Activated naive CD8-positive, alpha-beta T cell treated with anti-CD3 and anti-CD28 coated beads for 36 hours (primary cell): ENCODE data around the gene MICAL3. TPM values are rescaled to one million over a fixed set of nuclear protein-coding genes. Genes with fewer than 3 reads are reported as not detected.
"Not testable (repeated sequence)": the region's sequence is repeated elsewhere in the genome, so short reads cannot be mapped to it uniquely, and the experiment has no call there.

Experiments
- DNase-seq: peaks from one replicate; pipeline ENCODE4 v3.0.0; 2021
- H3K27ac Mint-ChIP-seq: one replicate; pipeline ENCODE4 v1.8.0; 2022; ENCODE audit warnings: mild to moderate bottlenecking, moderate library complexity, mixed read lengths
- H3K27me3 Mint-ChIP-seq: one replicate; pipeline ENCODE4 v1.8.0; 2022; ENCODE audit warnings: mild to moderate bottlenecking, mixed read lengths
- H3K36me3 Mint-ChIP-seq: one replicate; pipeline ENCODE4 v1.8.0; 2021; ENCODE audit warnings: mild to moderate bottlenecking, mixed read lengths
- H3K4me1 Mint-ChIP-seq: one replicate; pipeline ENCODE4 v1.8.0; 2021; ENCODE audit warnings: mixed read lengths
- H3K4me3 Mint-ChIP-seq: one replicate; pipeline ENCODE4 v1.8.0; 2022; ENCODE audit warnings: mild to moderate bottlenecking, moderate library complexity, mixed read lengths
- H3K9me3 Mint-ChIP-seq: one replicate; pipeline ENCODE4 v1.8.0; 2022; ENCODE audit warnings: mixed read lengths
- total RNA-seq, 2 experiments: library from RNA; stranded (reverse); gene quantifications; one replicate each; pipeline ENCODE4 v1.2.3, GENCODE V29; 2021

Gene MICAL3
- total RNA-seq, 2 experiments from 2014 or later = 36.6 to 41.3 TPM

DNA sequence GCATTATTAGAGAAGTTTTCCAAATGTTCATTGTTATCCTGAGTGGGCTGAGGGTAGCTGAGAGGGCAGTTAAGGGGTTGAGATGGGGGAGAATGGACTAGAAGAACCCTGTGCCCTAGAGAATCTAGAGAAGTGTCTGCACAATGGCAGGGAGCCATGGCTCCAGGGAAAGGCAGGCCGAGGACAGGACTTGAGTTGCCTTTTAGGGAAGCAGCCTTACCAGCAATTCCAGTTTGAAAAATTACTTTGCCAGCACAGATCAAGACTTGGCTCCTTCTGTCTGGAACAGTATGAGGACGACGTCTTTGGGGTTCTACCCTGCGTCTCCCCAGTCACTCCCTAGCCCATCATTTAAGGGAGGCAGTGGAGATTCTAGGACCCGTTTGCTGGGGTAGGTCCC is 25.7 kb upstream of the MICAL3 start:
- DNase-seq = no peak
- H3K9me3 Mint-ChIP-seq = no peaks in the 10 kb centered on the region
- no peak overlapping the region for H3K27ac Mint-ChIP-seq
- H3K36me3 Mint-ChIP-seq = no peaks in the 10 kb centered on the region
- no peaks in the 10 kb centered on the region for H3K4me1 Mint-ChIP-seq
- no peak overlapping the region for H3K4me3 Mint-ChIP-seq
- peaks cover 7% of the 10 kb centered on the region for H3K27me3 Mint-ChIP-seq

DNA sequence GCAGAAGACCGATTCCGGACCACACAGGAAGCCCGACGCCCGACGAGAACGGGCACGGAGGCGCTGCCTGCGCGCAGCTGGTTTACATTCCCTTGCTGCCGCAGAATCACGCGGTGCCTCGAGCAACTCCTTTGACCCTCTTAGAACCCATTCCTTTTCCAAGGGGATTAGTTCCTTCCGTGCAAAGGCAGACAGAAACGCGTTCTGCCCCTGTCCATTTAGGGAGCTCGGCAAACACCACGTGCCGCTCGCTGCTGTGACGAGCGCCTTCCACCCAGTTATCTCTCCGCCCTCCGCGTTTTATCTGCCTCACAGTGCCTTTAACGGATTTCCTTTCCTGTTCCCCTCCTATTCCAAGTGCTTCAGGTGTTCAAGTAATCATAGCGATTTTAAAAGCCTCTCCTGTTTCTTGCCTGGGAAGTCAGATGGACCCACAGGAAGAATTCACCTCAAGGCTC is 24.1 kb upstream of the MICAL3 start:
- Mint-ChIP-seq H3K4me3 (no peak overlapping the region), H3K4me1 (no peaks in the 10 kb centered on the region), H3K9me3 (no peaks in the 10 kb centered on the region), H3K36me3 (no peaks in the 10 kb centered on the region), H3K27ac (no peak overlapping the region), H3K27me3 (peaks cover 7% of the 10 kb centered on the region)
- no peak for DNase-seq

DNA sequence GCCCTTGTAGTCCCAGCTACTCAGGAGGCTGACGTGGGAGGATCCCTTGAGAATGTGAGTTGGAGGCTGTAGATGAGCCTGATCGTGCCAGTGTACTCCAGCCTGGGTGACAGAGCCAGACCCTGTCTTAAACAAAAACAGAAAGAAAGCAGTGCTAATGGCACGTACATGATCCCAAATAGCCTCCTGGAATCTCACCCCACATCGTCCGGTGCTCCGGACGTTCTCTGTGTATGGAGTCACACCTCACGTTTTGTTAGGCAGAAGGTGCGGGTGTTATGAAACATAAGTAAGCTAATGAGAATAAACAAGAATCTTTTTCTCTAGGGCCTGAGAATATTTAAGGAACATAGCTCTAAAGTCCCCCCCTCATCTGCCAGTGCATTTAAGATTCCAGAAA is 23.7 kb upstream of the MICAL3 start:
- Mint-ChIP-seq H3K36me3 (no peaks in the 10 kb centered on the region), H3K9me3 (no peaks in the 10 kb centered on the region), H3K27ac (no peak overlapping the region), H3K4me1 (no peaks in the 10 kb centered on the region), H3K4me3 (no peak overlapping the region), H3K27me3 (peaks cover 7% of the 10 kb centered on the region)
- no peak for DNase-seq

DNA sequence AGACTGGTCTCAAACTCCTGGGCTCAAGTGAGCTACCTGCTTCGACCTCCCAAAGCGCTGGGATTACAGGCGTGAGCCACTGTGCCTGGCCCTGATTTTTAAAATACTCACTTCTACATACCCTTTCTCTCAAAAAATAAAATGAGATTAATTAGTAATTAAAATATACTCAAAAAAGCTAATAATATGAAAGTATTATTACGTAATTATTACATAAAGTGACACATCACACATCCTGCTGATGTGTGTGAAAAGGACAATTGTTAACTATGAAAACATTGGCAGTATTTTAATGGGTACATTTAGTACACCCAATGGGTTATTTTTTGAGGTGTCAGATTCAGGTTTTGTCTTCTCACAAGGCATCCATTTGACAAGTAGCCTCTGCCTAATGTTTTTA is 21.4 kb upstream of the MICAL3 start:
- Mint-ChIP-seq H3K36me3 (no peaks in the 10 kb centered on the region), H3K27ac (no peak overlapping the region), H3K9me3 (no peaks in the 10 kb centered on the region), H3K27me3 (peaks cover 7% of the 10 kb centered on the region), H3K4me1 (no peaks in the 10 kb centered on the region), H3K4me3 (no peak overlapping the region)
- no peak for DNase-seq

DNA sequence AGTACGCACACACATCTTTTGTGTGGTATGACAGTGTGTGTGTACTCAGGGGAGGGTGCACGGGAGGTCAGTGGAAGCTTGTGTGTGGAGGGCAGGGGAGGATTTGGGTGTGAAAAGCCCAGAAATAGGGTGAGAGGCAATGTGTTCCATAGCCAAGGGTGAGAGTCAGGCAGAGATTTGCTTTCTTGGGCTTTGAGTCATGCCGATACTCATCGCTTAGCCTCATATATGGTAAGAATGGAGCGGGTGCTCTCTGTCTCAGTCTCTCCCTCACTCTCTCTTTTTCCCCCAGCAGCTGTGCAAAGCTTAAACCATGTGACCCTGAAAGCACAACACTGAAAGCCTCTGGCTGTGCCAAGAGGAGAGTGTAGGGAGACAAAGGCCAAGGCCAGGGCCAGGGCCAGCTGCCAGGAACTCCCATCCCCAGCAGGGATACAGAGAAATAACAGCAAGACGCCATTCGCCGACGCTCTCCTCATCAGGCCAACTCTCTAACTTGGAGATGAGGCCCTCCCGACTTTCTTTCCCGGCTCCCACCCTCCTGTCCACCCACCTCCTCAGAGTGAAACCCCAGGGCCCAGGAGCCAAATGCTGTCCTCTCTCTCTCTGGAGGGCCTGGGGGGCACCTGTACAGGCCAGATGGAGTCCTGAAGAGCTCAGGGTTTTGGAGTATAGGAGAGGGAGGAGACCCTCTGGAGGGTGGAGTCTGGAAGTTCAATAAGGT is 20.3 kb upstream of the MICAL3 start:
- Mint-ChIP-seq H3K4me1 (no peaks in the 10 kb centered on the region), H3K4me3 (no peak overlapping the region), H3K36me3 (no peaks in the 10 kb centered on the region), H3K27me3 (peaks cover 7% of the 10 kb centered on the region), H3K9me3 (no peaks in the 10 kb centered on the region), H3K27ac (no peak overlapping the region)
- no peak for DNase-seq

DNA sequence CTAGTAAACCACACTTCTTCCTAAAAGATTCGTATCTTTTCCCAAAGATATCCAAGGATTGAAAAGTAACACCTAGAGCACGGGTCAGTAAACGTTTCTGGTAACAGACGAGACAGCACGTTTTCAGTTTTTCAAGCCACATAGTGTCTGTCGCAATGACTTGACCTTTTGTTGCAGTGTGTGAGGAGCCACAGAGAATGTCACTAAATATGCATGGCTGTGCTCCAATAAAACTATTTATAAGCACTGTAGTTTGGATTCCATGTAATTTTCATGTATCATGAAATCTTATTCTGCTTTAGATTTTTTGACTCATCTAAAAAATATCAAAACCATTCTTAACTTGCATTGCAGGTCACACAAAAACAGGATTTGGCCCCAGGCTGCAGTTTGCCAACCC is 18.3 kb upstream of the MICAL3 start:
- no peak overlapping the region for H3K27ac Mint-ChIP-seq
- no peak for DNase-seq
- peaks cover 8% of the 10 kb centered on the region for H3K27me3 Mint-ChIP-seq
- H3K4me3 Mint-ChIP-seq = no peak overlapping the region
- no peaks in the 10 kb centered on the region for H3K36me3 Mint-ChIP-seq
- no peaks in the 10 kb centered on the region for H3K9me3 Mint-ChIP-seq
- no peaks in the 10 kb centered on the region for H3K4me1 Mint-ChIP-seq

DNA sequence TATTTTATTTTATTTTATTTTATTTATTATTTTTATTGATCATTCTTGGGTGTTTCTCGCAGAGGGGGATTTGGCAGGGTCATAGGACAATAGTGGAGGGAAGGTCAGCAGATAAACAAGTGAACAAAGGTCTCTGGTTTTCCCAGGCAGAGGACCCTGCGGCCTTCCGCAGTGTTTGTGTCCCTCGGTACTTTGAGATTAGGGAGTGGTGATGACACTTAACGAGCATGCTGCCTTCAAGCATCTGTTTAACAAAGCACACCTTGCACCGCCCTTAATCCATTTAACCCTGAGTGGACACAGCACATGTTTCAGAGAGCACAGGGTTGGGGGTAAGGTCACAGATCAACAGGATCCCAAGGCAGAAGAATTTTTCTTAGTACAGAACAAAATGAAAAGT is 16.5 kb upstream of the MICAL3 start:
- H3K27ac Mint-ChIP-seq, DNase-seq, H3K4me3 Mint-ChIP-seq, H3K4me1 Mint-ChIP-seq, H3K36me3 Mint-ChIP-seq, H3K9me3 Mint-ChIP-seq, H3K27me3 Mint-ChIP-seq: not testable (repeated sequence)

DNA sequence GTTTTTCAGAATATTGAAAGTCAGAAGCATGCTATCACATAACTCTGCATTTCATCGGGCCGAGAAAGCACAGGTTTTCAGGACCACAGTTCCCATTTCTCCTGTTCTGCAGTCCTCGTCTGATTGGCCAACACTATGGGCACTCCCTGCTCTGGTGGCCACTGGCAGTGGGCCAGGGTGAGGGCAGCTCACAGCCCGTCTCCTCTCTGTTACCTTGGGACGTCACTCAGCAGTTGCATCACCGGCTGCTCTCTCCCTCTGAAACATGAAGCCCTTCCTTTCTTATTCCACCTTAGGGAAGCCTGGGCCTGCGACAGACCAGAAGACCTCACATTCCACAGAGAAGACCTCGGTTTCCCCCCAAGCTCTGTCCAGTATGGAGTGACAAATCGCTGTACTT is 11.4 kb upstream of the MICAL3 start:
- Mint-ChIP-seq H3K4me1 (no peaks in the 10 kb centered on the region), H3K27ac (no peak overlapping the region), H3K27me3 (peaks cover 8% of the 10 kb centered on the region), H3K9me3 (no peaks in the 10 kb centered on the region), H3K36me3 (no peaks in the 10 kb centered on the region), H3K4me3 (no peak overlapping the region)
- no peak for DNase-seq

DNA sequence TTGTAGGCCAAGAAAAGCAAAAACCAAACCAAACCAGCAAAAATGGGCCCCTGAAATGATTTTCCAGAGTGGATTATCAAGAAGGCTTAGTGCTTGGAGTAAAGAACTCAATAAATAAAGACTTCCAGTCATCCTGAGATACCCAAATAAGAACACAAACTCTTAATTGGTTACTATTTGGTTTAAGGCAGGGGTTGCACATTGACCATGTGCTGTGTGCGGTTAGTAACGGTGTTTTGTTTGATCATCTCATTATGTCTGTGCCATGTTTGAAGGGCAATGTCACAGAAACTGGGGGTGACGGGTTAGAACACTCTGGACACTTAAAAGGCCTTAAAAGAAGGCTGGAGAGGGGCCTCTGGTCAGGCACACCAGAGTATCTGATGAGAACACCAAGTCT is 9.7 kb upstream of the MICAL3 start:
- no peaks in the 10 kb centered on the region for H3K9me3 Mint-ChIP-seq
- DNase-seq = no peak
- H3K4me1 Mint-ChIP-seq = no peaks in the 10 kb centered on the region
- peaks cover 4% of the 10 kb centered on the region for H3K27me3 Mint-ChIP-seq
- H3K4me3 Mint-ChIP-seq = no peak overlapping the region
- H3K36me3 Mint-ChIP-seq = no peaks in the 10 kb centered on the region
- H3K27ac Mint-ChIP-seq = no peak overlapping the region

DNA sequence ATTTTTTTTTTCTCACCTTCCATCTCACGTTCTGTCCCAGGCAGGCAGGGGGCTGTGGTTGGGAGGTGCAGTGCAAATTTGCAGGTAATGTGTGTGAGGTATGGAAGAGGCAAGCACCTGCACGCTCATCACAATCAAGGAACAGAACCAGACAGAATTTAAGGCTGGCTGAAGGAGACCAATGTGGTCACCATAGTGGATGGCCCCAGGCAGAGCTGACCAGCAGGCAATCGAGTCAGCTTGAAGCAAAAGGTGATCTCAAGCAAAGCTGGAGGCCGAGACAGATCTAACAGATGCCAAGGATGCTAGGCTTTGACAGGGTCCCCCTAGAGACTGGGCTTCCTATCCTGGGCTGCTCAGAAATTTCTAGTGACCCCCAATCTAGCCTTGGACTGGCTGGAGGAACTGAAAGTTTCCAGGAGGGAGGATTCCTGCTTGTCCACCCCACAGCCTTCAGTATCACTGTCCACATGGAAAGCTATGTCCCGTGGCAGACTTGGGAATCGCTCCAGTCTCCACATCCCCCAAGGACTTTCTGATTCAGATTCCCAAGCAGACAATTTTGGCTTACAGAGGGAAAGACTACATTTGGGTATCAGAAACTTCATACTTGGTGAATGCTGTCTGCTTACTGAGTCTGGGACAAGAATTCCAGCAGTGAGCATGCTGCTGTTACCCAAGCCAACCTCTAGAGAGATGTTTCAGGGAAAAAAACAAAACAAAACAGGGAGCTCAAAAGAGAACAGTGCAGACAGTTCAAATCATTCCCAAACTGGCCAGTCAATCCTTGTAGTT is 9.0 kb upstream of the MICAL3 start:
- H3K4me1 Mint-ChIP-seq = no peaks in the 10 kb centered on the region

DNA sequence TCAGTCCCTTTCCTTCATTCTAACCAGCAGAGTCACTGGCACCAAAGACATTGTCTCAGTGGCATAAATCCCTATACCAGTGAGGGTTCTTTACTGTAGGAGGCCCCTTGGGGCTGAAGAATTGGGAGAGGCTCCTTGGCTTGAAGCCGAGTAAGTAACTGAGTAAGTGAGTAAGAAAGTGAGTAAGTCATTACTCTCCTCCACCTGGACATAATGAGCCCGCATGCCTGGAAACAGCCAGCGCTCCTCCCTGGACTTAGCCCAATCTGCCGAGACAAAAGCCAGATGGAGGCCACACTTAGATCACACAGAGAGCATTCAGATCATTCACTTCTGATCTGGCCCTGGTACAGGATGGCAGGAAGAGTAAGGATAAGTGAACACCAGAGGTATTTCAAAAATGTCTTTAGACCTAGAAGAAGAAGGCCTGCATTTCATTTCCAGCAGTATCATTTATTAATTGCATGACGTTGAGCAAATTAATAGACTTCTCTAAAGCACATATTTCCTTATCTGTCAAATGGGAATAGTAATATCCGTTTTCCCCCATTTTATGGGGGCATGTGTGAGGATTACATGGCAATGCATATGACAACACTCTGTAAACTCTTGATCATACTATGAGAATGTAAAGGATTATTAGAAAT is 8.2 kb upstream of the MICAL3 start:
- no peak overlapping the region for H3K4me3 Mint-ChIP-seq
- H3K9me3 Mint-ChIP-seq = no peaks in the 10 kb centered on the region
- H3K27me3 Mint-ChIP-seq = peaks cover 7% of the 10 kb centered on the region
- H3K36me3 Mint-ChIP-seq = no peaks in the 10 kb centered on the region
- no peaks in the 10 kb centered on the region for H3K4me1 Mint-ChIP-seq
- no peak for DNase-seq
- H3K27ac Mint-ChIP-seq = no peak overlapping the region

More for the DNA sequence above, 9.0 kb upstream of the MICAL3 start:
- no peaks in the 10 kb centered on the region for H3K36me3 Mint-ChIP-seq
- peaks cover 3% of the 10 kb centered on the region for H3K27me3 Mint-ChIP-seq
- no peak overlapping the region for H3K27ac Mint-ChIP-seq
- no peak overlapping the region for H3K4me3 Mint-ChIP-seq
- H3K9me3 Mint-ChIP-seq = no peaks in the 10 kb centered on the region
- DNase-seq = no peak

DNA sequence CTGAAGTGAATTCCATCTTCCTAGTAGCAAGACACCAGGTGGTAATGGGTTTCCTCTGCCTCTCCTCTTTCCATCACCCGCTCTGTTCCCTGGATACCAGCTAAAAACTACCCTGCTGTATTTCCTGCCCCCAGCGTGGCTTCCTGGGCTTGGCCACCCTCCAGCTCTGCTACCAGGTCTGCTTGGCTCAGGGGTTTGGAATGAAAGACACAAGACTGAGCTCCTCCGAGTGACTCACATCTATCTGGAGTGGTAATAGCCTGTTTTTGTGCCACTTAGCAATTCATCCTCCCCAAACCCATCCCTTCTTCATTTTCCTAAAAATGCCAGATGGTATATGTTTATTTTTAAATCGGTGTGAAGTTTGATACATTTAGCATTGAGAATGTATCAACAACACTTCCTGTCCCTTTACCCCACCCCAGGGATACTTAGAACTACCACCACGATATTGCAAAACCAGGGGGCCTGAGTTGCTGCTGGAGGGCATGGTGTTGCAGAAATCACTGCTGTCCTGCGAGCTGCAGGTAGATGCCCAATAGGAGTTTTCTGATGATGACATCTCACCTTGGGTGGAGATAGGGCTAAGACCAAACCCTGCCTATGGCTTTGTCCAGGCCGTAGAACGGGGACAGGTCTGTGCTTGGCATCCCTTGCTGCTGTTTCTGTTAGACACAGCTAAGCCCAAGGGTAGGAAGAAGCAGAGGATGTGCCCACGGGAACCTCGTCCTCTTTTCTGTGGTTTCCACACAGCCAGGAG is 7.5 kb upstream of the MICAL3 start:
- Mint-ChIP-seq H3K4me3 (no peak overlapping the region), H3K36me3 (no peaks in the 10 kb centered on the region), H3K27ac (no peak overlapping the region), H3K27me3 (peaks cover 12% of the 10 kb centered on the region), H3K4me1 (no peaks in the 10 kb centered on the region), H3K9me3 (no peaks in the 10 kb centered on the region)
- DNase-seq = no peak

DNA sequence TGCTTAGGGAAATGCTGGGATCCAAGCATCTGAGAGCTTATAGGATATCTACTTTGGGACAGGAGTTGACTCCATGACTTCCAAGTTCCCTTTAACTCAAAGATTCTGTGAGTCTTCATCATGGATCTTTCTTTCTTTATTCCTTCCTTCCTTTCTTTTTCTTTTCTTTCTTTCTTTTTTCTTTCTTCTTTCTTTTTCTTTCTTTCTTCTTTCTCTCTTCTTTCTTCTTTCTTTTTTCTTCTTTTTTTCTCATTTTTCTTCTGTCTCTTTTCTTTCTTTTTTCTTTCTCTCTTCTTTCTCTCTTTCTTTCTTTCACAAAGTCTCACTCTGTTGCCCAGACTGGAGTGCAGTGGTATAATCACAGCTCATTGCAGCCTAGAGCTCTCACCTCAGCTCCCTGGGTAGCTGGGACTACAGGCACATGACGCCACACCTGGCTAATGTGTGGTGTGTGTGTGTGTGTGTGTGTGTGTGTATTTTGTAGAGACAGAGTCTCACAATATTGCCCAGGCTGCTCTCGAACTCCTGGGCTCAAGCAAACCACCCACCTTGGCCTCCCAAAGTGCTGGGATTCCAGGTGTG is 5.4 kb upstream of the MICAL3 start:
- no peak overlapping the region for H3K27ac Mint-ChIP-seq
- peaks cover 33% of the 10 kb centered on the region for H3K27me3 Mint-ChIP-seq
- no peak for DNase-seq
- no peaks in the 10 kb centered on the region for H3K9me3 Mint-ChIP-seq
- peaks cover 4% of the 10 kb centered on the region for H3K4me1 Mint-ChIP-seq
- H3K36me3 Mint-ChIP-seq = no peaks in the 10 kb centered on the region
- no peak overlapping the region for H3K4me3 Mint-ChIP-seq

DNA sequence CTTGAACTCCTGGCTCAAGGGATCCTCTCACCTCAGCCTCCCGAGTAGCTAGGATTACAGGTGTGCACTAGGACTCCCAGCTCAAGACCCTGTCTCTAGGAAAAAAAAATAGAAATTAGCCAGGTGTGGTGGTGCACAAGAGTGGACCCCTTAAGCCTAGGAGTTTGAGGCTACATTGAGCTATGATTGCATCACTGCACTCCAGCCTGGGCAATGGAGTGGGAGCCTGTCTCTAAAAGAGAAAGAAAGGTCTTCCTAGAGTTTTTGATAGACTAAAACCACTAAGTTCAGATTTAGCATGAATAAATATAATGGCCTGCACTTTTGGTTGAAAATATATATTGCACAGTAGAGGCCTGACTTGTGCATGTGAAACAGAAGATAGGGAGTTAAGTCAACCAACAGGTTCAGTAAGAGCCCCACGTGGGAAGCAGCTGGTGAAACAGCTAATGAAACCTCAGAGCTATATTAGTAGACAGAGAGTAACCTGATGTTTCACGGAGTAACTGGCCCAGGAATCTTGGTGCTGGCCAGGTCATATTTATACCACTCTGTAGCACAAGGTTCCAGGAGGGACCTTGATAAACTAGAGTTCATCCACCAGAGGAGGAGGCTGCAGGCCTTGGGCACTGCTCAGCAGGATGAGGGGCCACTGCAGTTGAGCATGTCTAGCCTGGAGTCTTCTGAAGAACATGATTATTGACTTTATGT is 4.6 kb upstream of the MICAL3 start:
- no peak overlapping the region for H3K27ac Mint-ChIP-seq
- H3K4me1 Mint-ChIP-seq = peaks cover 5% of the 10 kb centered on the region
- no peak for DNase-seq
- H3K36me3 Mint-ChIP-seq = no peaks in the 10 kb centered on the region
- no peak overlapping the region for H3K4me3 Mint-ChIP-seq
- no peaks in the 10 kb centered on the region for H3K9me3 Mint-ChIP-seq
- H3K27me3 Mint-ChIP-seq = peaks cover 38% of the 10 kb centered on the region
